CD14-positive monocyte (primary cell): ENCODE measurements around the gene AKR1C4. TPM values are rescaled to one million over a fixed set of nuclear protein-coding genes. Genes with fewer than 3 reads are reported as not detected.

Experiments
- DNase-seq, 3 donors: peaks; one replicate each; pipeline ENCODE4 v3.0.0-alpha.2; 2011 to 2022
- H2AFZ ChIP-seq: 2 replicates; pipeline ENCODE4 v1.6.0; 2012; ENCODE audit warnings: mild to moderate bottlenecking, low read depth, low read length, inconsistent platforms; ENCODE audit not compliant: insufficient read depth, poor library complexity, severe bottlenecking
- H3K27ac ChIP-seq, 2 donors: 1 replicate in 1 of 2; 2 replicates in 1 of 2; pipeline ENCODE4 v1.5.1; 2012 to 2013; ENCODE audit warnings: low read length in 2 of 2, control low read depth in 1 of 2, inconsistent platforms in 1 of 2, low read depth in 1 of 2, mild to moderate bottlenecking in 1 of 2
- H3K27me3 ChIP-seq, 2 donors: one replicate each; pipeline versions ENCODE4 v1.6.0 to v1.6.1; 2011 to 2013; ENCODE audit warnings: low read length in 2 of 2; ENCODE audit not compliant: control insufficient read depth in 2 of 2, insufficient read depth in 2 of 2
- H3K36me3 ChIP-seq, 2 donors: replicated peaks in 1 of 2; 1 replicate in 1 of 2; 2 replicates in 1 of 2; pipeline versions ENCODE4 v1.5.1 to v1.6.1; 2012 to 2013; ENCODE audit warnings: low read length in 2 of 2, control low read depth in 1 of 2, inconsistent platforms in 1 of 2, mild to moderate bottlenecking in 1 of 2; ENCODE audit not compliant: insufficient read depth in 2 of 2, control insufficient read depth in 1 of 2
- H3K4me1 ChIP-seq, 2 donors: 1 replicate in 1 of 2; 2 replicates in 1 of 2; pipeline versions ENCODE4 v1.5.1 to v1.6.1; 2012 to 2013; ENCODE audit warnings: low read length in 2 of 2, control low read depth in 1 of 2, inconsistent platforms in 1 of 2, mild to moderate bottlenecking in 1 of 2, moderate library complexity in 1 of 2; ENCODE audit not compliant: insufficient read depth in 2 of 2, control insufficient read depth in 1 of 2
- H3K4me2 ChIP-seq: replicated peaks from 2 replicates; pipeline ENCODE3; 2012; ENCODE audit warnings: low read length, moderate library complexity, mild to moderate bottlenecking; ENCODE audit not compliant: poor library complexity, severe bottlenecking; ENCODE audit errors: extremely low read depth
- H3K4me3 ChIP-seq, 3 experiments: fragments of 200-600 bp in 1 of 3; sonication (generic) in 1 of 3; replicated peaks in 1 of 3; 1 replicate in 2 of 3; 2 replicates in 1 of 3; pipeline ENCODE4 v1.5.1; 2011 to 2013; ENCODE audit warnings: low read length in 3 of 3, mild to moderate bottlenecking in 3 of 3, control low read depth in 2 of 3, low read depth in 2 of 3, inconsistent platforms in 1 of 3, moderate library complexity in 1 of 3
- H3K79me2 ChIP-seq: 2 replicates; pipeline ENCODE4 v1.6.0; 2012; ENCODE audit warnings: mild to moderate bottlenecking, control low read depth, inconsistent platforms, low read length, moderate library complexity; ENCODE audit not compliant: insufficient read depth
- H3K9ac ChIP-seq: 2 replicates; pipeline ENCODE4 v1.6.0; 2017; ENCODE audit warnings: low read length, mild to moderate bottlenecking; ENCODE audit not compliant: insufficient read depth, poor library complexity, severe bottlenecking
- H3K9me3 ChIP-seq, 2 donors: replicated peaks in 1 of 2; 1 replicate in 1 of 2; 2 replicates in 1 of 2; pipeline versions ENCODE4 v1.5.1 to v1.6.1; 2012 to 2013; ENCODE audit warnings: low read length in 2 of 2, control low read depth in 1 of 2; ENCODE audit not compliant: control insufficient read depth in 1 of 2, insufficient read depth in 1 of 2
- H4K20me1 ChIP-seq: 2 replicates; pipeline ENCODE4 v1.6.0; 2012; ENCODE audit warnings: mild to moderate bottlenecking, low read length, control low read depth, moderate library complexity; ENCODE audit not compliant: insufficient read depth
- H3K27ac Mint-ChIP-seq, 7 donors: one replicate each; pipeline ENCODE4 v1.8.0; 2020; ENCODE audit warnings: mild to moderate bottlenecking in 7 of 7, mixed read lengths in 7 of 7, moderate library complexity in 6 of 7, inconsistent platforms in 2 of 7
- H3K27me3 Mint-ChIP-seq, 3 donors: one replicate each; pipeline ENCODE4 v1.8.0; 2021 to 2022; ENCODE audit warnings: low read depth in 3 of 3, mild to moderate bottlenecking in 3 of 3, mixed read lengths in 3 of 3, moderate library complexity in 3 of 3, inconsistent platforms in 1 of 3
- H3K36me3 Mint-ChIP-seq, 2 donors: one replicate each; pipeline ENCODE4 v1.8.0; 2020; ENCODE audit warnings: mixed read lengths in 2 of 2, inconsistent platforms in 1 of 2, mild to moderate bottlenecking in 1 of 2
- H3K4me1 Mint-ChIP-seq: one replicate; pipeline ENCODE4 v1.8.0; 2020; ENCODE audit warnings: mild to moderate bottlenecking, mixed read lengths
- H3K4me3 Mint-ChIP-seq, 2 donors: one replicate each; pipeline ENCODE4 v1.8.0; 2020; ENCODE audit warnings: mild to moderate bottlenecking in 2 of 2, mixed read lengths in 2 of 2, moderate library complexity in 1 of 2
- H3K9me3 Mint-ChIP-seq, 7 donors: one replicate each; pipeline ENCODE4 v1.8.0; 2020 to 2022; ENCODE audit warnings: mixed read lengths in 7 of 7, mild to moderate bottlenecking in 6 of 7, moderate library complexity in 6 of 7, inconsistent platforms in 2 of 7
- CTCF ChIP-seq: fragments of 200-600 bp; IDR thresholded peaks from one replicate; pipeline ENCODE4 v1.8.0; 2022; ENCODE audit warnings: antibody characterized with exemption, mild to moderate bottlenecking
- WGBS: methylation state at CpG from one replicate; pipeline ENCODE4 v1.1.5; 2013; ENCODE audit warnings: missing lambda C conversion rate; ENCODE audit not compliant: insufficient coverage; 5-methylcytosine and 5-hydroxymethylcytosine counted together
- intact Hi-C, 2 donors: fragments of 100-400 bp; cut with micrococcal nuclease; formaldehyde crosslinking; loops; one replicate each; pipeline versions ENCODE4 v1.15.0 to v1.15.1; 2023
- polyA plus RNA-seq, 3 donors: library from polyadenylated mRNA; depleted of rRNA in 1 of 3; unstranded in 2 of 3; stranded (reverse) in 1 of 3; fragments of 300-500 nt in 2 of 3; fragments of >200 nt in 1 of 3; fragmentation: Illumina TruSeq in 2 of 3; gene quantifications; 1 replicate in 2 of 3; 2 replicates in 1 of 3; pipeline ENCODE4 v1.2.3, GENCODE V29; 2012 to 2021

The AKR1C4 gene
- polyA plus RNA-seq, 3 donors: not detected

DNA sequence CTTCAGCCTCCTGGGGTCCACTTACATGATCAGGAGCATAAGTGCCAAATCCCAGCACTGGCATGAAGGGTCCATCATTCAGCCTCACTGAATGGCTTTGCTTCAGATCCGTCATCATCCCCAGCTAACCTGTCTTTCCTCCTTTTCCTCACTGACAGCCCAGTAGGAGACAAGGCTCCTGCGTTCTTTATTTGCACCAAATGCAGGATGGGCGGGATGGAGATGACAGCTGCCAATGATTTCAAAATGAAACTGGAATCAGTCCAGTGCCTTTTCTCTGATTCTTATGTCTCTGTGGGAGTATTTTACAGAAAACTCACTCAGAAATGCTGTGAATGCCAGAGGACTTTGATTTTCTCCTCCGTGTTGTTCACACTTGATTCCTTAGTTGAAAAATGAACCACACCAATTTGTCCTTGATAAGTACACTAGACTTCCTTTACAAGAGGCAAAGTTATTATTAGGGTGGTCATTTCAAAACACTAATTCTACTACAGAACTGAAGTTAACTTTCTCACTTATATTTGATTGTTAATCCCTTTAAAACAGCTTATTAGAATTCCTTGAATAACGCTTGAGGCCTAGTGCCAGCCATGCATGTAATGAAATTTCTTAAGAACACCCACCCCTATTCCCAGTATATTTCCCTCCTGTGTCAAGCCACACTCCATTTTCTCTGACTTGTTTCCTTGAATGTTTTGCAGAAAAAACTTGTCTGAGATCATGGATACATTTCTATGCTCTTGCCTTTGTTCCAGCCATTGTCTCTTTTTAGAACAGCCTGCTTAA, 11.5 kb upstream of the AKR1C4 start, which contains the start of gene AKR1C8:
AKR1C8 (minus strand) TSS at position 164 of the 789 bp plus-strand sequence; CDS start at position 118, 46 bp downstream.
- H3K4me3 ChIP-seq: no peak within 1 kb of the TSS
- H2AFZ ChIP-seq: no peak within 1 kb of the TSS
- no peak for TF ChIP-seq CTCF
- H3K79me2 ChIP-seq: no peaks in the 10 kb centered on the region
- intact Hi-C loops: no loop called here
- no peak within 1 kb of the TSS for H3K27ac ChIP-seq
- Mint-ChIP-seq H3K9me3 (peaks cover 7 to 13% (median 9%) of the 10 kb centered on the region in 7 donors), H3K27ac (no peak within 1 kb of the TSS), H3K4me3 (no peak within 1 kb of the TSS), H3K27me3 (no peaks in the 10 kb centered on the region), H3K36me3 (no peaks in the 10 kb centered on the region), H3K4me1 (no peaks in the 10 kb centered on the region)
- 96% methylated on average over 4 of the region's 5 CpGs for WGBS
- no peak within 1 kb of the TSS for H3K4me2 ChIP-seq
- peaks cover 0 to 6% of the 10 kb centered on the region in 2 donors for H3K9me3 ChIP-seq
- no peak within 1 kb of the TSS for H3K9ac ChIP-seq
- no peaks in the 10 kb centered on the region for H3K36me3 ChIP-seq
- no peaks in the 10 kb centered on the region for H3K27me3 ChIP-seq
- no peak for DNase-seq
- H3K4me1 ChIP-seq: no peaks in the 10 kb centered on the region
- no peaks in the 10 kb centered on the region for H4K20me1 ChIP-seq

- no peak for TF ChIP-seq CTCF
- Histone ChIP-seq H3K4me1 (no peaks in the 10 kb centered on the region), H2AFZ (no peak overlapping the region), H3K27ac (no peak overlapping the region), H3K4me3 (no peak overlapping the region), H4K20me1 (no peaks in the 10 kb centered on the region), H3K79me2 (no peaks in the 10 kb centered on the region), H3K36me3 (no peaks in the 10 kb centered on the region), H3K4me2 (no peak overlapping the region), H3K9ac (no peak overlapping the region), H3K9me3 (no peaks in the 10 kb centered on the region), H3K27me3 (no peaks in the 10 kb centered on the region)
- H3K4me1 Mint-ChIP-seq: no peaks in the 10 kb centered on the region
- intact Hi-C loops: no loop called here
- DNase-seq: no peak
- H3K27ac Mint-ChIP-seq: no peak overlapping the region
- peaks cover under 1 to 7% (median 2%) of the 10 kb centered on the region in 7 donors for H3K9me3 Mint-ChIP-seq
- H3K27me3 Mint-ChIP-seq: no peaks in the 10 kb centered on the region
- WGBS: no CpG with 5 or more reads among the region's 5 CpGs
- H3K36me3 Mint-ChIP-seq: no peaks in the 10 kb centered on the region
- no peak overlapping the region for H3K4me3 Mint-ChIP-seq
These were observed 8.8 kb upstream of the AKR1C4 start for GRCh38 chr10:5187867-5188266.
